Stimulated activated CD4-positive, alpha-beta T cell treated with anti-CD3 and anti-CD28 coated beads, Interleukin-1b, Interleukin-23, amount 100 ng/mL, for 4 hours (primary cell): Measurements from ENCODE around the gene SPAG16.
"Not testable (repeated sequence)": the region's sequence is repeated elsewhere in the genome, so short reads cannot be mapped to it uniquely, and the experiment has no call there.

ENCODE experiments used
- DNase-seq, 2 donors: peaks; one replicate each; pipeline ENCODE4 v3.0.0-alpha.2; 2020; ENCODE audit warnings: low read depth in 2 of 2

The SPAG16 gene

DNA sequence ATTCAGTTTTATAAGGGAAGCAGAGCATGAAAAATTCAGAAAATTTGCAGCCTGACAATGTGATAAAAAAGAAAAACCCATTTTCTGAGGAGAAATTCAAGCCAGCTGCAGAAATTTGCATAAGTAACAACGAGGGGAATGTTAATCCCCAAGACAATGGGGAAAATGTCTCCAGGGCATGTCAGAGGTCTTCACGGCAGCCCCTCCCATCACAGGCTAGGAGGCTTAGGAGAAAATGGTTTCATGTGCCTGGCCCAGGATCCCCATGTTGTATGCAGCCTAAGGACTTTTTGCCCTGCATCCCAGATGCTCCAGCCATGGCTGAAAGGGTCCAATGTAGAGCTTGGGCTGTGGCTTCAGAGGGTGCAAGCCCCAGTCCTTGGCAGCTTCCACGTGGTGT, 714.7 kb downstream of the SPAG16 start:
- DNase-seq, result not testable (repeated sequence)

DNA sequence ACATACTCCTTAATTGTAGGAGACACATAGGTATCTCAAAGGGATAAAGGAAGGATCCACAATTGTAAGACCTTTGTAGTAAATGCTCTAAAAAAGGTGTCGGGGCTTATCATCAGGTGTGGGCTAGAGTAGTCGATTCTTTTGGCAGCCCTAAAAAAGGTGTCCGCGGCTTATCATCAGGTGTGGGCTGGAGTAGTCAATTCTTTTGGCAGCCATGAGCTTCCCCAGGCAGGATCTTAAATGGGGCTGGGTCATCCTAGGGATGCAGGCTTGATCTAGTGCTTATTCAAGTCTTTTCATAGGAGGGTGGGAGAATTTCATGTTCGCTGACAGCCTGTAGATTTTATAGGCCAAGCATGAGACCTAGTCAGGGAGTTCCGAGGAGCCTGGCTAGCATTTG, 720.2 kb downstream of the SPAG16 start:
- DNase-seq, result no peak

DNA sequence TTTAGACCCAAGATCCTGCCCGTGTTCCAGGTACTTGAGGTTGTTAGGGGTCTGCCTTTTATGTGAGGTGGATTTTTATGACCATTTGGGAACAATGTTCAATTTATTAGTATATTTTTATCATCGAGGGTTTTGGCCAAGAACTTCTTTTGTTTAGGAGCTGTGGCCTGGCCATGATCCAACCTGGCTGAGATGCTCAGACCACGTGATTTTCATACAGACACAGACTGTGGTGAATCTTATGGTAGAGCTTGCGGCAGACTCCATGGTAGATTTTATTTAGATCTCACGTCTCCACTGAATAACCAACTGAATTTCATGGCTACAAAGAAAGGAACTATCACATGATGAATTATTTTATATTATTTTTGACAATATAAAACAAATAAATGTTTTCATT, 721.1 kb downstream of the SPAG16 start:
- DNase-seq, result no peak

DNA sequence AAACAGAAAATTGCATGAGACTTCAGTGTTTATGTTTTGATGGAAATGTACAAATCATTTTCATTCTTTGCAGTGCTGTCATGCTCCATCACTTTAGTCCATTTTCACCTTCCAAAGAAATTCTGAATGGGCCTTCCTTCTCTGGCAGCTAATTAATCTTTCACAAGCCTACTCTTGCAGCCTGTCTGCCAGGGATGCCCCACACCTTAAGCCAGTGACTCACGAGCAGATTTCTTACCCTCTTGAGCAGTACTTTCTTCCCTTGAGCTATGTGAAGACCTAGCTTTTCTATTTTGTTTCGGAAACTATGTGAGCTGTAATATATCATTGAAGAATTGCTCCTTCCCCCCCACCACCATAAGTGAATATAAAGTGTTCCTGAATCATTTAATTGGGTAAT, 722.3 kb downstream of the SPAG16 start:
- DNase-seq, result no peak

DNA sequence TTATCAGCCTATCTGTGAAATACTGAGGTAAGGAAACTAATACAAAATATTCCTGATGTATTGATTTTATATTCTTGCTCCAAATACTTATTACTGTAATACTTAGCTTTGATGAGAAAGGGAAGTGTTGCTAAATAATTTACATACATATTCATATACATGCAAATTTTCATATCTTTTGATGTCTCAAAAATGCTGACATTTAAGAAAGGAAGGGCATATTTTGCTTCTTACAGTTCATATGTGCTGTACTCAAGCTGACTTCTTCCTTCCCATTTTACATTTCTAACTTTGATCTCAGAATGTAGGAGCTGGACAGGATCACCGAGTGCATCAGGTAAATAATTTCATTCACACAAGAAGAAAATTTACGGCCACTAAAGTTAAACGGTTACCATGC, 727.4 kb downstream of the SPAG16 start:
- no peak for DNase-seq

DNA sequence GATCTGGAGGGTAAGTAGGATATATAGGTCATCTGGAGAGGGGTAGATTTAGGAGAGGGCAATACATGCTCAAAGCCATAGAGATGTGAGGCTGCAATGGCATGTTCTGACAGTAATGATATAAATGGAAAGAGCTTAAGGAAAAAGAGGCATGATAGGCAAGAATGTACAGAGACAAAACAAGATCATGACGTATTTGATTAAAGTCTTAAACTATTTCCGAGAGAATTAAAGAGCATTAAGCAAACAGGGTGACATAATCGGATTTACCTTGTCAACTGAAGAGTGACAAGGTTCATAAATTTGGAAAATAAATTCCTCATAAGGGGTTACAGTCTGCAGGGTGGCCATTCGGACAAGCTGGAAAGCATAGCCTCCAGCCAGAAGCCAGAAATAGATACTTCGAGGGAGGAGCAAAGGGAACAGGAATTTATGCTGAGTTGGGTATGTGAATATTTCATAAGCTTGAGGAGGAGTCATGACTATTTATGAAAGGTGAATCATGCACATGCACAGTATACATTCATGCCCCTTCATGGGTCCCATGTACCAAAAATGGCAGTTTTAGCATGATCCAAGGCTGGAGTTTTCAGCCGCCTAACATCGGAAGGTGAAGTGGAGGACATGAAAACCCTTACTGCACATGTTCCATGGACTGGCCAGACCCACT, 730.4 kb downstream of the SPAG16 start:
- DNase-seq, result no peak

DNA sequence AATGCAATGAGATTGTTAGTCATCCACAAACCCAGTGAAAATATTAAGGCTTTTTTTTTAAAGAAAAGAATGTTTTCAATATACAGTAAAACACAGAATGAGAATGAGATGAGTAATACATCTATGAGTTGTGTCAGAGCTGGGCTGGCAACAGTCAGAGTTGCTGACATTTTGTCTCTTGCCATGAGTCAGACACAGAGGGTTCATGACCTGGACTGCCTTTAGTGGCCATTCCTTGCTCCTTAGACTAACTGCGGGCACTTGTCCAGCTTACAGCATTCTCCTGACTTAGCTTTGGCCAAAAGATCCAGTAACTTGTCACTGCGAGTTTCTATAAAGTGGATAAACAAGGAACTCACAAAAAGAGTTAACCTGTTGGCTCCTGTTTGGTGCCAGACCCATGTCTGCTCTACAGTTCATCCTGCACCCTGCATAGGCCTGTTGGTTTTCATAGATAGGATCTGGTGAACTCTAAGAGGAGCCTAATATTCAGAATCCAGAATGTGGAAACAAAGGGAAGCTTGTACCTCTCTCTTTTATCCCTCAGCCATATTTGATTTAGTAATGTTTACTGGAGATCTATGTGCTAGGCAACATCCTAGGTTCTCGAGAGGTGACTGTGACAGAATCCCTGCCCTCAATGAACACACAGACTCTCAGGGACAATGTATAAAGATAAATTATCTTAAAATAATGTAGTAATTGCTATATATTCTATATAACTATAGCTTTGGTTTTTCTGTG, 735.1 kb downstream of the SPAG16 start:
- DNase-seq, result no peak

DNA sequence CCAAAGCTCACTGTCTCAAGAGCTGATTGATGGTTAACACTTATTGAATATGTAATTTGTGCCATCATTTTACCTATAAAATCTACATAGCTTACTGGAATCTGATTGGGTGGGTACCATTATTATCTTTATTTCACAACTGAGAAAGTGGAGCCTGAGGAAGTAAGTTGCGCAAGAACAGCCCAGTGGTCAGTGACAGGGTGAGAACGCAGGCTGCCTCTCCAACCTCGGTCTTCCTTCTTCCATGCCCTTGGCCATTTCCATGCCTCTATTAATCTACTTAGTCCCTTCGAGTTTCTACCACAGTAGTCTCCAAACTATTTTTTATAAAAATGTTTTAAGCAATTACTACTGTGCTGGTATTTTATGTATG, 735.7 kb downstream of the SPAG16 start:
- DNase-seq, result no peak

DNA sequence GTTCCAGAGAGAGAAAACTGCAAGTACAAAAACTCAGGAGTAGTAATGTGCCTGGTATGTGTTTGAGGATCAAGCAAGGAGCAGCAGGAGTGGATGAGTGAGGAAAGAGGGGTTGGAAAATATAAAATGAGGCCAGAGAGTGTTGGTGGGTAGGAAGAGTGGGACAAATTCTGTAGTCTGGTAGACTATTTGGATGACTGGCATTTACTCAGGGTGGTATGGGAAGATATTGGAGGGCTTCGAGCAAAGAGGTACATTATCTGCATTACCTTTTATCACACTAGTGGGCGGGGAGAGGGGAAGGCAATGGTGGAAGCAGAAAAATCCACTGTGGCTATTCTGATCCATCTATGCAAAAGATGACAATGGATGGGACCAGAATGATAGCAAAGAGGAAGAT, 744.9 kb downstream of the SPAG16 start:
- DNase-seq, result no peak

DNA sequence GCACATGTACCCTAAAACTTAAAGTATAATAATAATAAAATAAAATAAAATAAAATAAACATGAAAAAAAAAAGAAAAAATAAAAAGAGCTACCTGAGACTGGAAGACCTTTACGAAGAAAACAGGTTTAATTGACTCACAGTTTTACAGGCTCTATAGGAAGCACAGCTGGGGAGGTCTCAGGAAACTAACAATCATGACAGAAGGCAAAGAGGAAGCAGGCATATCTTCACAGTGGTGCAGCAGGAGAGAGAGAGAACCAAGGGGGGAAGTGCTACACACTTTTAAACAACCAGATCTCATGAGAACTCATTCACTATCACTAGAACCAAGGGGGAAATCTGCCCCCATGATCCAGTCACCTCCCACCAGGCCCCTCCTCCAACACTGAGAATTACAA, 747.3 kb downstream of the SPAG16 start:
- no peak for DNase-seq

DNA sequence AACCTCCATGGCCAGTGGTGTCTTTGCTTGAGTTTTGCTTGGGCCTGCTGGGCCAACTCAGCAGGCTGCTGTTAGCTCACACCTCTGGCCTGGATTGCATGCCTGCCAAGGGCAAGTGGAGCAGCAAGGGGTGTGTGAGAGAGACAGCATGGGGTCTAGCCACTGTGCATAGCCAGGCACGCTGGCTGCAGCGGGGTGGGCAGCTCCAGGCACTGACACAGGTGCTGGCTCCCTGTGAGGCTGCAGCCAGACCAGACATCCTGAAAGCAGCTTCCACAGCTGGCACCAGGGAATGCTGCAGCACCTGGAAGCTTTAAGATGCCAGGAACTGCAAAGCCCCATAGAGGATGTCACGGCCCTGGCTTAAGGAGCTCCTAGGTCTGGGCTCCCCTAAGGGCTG, 750.2 kb downstream of the SPAG16 start:
- no peak for DNase-seq

DNA sequence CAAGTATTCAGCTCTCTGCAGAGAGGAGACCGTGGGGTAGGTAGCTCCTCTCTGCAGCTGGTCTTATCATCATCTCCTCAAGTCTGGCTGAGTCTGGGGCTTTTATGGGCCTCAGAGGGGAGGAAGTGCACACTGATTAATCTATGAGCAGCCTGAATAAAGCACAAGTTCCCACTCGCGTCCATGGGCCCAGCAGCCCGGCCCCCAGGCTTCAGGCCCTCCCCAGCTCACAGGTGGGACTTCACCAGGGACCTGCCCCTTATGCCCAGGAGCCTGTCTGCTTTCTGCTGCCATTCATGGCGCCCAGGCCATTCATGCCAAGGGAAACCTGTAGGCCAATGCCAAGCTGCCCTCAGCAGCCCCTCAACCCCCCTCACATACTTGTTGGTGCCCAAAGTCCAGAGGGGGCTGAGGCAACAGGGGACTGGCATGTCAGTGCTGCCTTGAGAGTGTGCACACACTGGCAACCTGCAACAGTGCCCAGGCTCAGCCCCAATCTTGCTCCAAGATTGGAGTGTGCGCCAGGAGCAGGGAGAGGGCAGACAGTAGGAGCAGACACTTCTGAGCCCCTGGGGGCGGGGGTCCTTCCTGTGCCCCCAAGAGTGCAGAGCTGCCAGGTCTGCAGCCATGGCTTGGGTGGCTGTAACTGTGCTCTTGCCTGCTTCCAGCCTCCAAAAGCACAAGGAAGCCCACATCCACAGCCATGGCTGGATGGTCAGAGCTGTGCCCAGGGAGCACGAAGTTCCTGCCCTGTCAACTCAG, 751.0 kb downstream of the SPAG16 start:
- no peak for DNase-seq

DNA sequence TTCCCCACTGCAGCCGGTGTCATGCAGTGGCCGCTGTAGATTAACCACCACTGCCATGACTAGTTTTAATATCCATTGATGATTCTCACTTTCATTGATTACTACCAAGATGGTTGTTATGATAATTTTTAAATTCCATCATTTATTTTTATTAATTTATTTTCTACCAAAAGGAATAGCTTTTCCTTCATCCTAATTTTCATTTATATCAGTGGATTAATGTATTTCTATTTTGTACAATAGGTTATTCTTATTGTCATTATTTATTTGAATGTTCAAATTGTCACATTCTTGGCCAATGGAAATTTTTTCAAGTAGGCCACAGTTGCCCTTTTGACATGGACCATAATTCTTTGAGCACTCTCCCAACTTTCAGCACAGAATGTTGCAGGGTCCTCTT, 751.7 kb downstream of the SPAG16 start:
- no peak for DNase-seq

DNA sequence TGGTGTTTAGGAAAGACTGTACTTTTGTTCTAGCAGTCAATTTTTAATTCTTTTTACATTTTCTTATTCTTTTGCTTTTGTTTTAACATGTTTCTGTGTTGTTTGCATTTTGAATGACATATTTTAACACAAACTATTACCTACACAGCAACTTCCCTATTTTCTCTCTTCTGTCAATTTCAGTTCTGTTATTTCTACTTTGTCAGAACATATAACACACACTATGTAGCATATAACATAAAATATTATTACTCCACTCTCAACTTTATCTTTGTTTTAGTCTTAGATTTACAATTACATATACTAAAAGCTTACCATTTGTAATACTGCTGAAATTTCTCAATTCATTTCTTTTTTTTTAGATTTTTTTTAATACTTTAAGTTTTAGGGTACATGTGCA, 753.9 kb downstream of the SPAG16 start:
- no peak for DNase-seq

DNA sequence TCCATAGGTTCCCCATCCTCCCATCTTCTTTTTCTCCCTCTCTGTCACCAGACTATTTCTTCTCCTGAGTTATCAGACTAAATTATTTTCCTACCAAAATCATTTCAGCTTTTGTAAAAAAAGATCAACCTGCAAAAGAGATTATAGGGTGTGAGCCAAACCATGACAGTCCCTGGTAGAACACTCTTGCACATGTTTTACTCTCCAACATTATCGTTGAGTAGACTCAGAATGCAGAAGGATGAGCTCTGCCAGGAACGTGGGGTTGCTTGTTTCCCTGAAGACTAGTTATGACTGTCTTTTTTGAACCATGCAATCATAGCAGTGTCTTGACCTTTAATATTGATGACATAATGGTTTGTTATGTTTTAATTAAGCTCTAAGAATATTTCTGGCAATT, 766.5 kb downstream of the SPAG16 start:
- DNase-seq, result no peak

DNA sequence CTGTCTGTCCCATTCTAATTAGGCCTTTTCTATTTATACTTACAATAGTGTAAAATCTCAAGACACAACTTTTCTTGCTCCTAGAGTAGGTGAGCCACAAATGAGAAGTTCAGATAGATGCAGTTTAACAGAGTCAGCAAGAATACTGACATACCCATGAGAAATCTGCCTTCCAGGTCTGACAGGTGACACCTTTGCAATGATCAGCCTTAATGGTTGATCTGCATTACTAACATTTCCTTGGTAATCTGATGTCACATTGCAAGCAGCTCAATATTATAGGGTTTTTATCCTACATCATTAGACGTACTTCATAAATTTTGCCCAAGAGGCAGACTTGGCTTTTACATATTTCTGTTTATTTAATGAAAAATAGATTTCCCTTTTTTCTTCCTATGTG, 767.3 kb downstream of the SPAG16 start:
- no peak for DNase-seq

DNA sequence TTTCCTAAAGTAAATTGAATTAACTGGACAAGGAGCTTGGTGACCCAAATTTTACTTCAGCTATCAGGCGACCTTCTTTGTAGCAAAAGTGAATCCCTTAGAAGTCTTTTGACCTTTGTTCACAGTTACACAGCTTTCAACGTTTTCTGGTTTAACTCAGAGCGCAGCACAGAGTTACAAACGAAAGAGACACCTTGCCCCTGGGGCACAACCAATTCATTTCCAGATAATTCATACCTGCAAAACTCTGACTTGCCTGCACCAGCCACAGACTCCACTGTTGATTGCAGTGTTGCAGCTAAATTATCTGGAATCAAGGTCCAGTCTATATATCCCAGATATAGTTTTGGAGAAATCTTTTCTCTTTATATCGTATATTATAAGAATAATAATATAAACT, 768.0 kb downstream of the SPAG16 start:
- no peak for DNase-seq

DNA sequence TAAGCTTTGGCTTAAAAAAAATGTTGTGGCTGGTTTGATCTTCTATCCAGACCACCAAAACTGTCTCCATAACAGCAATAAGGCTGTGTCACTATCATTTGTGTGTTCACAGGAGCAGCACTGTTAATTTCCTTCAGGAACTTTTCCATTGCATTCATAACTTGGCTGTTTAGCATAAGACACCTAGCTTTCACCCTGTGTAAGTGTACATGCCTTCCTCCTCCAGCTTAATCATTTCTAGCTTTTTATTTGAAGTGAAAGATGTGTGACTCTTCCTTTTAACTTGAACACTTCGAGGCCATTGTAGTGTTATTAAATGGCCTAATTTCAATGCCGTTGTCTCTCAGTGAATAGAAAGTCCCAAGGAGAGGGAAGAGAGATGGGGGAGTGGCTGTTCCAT, 773.7 kb downstream of the SPAG16 start:
- no peak for DNase-seq

DNA sequence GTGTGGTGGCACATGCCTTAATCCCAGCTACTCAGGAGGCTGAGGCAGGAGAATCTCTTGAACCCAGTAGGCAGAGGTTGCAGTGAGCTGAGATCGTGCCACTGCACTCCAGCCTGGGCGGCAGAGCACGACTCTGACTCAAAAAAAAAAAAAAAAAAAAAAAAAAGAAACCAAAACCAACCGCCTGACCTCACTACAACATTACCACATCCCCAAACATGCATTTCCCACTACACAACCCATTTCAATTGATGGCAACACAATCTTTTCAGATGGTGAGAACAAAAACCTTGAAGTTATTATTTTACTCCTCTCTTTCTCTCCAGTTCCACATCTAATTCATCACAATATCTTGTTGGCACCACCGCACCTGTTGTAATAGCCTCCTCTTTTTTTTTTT, 778.0 kb downstream of the SPAG16 start:
- not testable (repeated sequence) for DNase-seq

DNA sequence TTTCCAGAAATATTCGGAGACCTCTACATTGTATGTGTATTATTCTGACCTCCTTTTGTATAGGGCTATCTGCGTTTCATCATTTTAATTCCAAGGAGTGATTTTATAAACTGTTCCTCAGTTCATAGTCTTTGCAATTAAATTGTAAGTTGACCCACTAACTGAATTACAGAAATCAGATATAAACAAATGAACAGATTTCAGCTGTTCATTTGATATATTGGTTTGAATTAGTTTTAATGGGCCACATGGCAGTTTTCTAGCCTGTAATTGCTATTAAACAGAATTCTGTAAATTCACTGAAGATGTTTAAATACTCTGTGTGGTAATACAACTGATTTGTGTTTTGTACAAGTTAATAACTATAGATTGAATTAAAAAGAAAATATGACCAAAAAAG, 780.2 kb downstream of the SPAG16 start:
- no peak for DNase-seq

DNA sequence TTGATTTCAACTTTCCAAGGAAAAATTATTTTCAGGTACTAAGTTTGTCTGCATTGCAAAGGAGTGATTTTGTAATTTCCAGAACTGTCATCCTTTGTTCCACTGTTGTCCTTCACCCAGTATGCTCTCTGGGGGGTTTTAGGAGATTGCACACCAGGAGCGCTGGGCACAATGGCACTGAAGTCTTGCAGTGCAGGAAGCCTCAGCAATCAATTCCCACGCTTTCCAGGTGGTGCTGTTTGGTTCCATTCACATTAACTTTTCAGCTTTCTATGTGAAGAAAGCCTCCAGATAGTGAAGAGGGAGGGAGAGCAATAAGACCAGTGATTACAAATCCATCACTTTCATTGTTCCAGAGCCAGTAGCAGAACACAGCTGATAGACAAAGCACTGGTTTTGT, 782.6 kb downstream of the SPAG16 start:
- DNase-seq, result no peak

DNA sequence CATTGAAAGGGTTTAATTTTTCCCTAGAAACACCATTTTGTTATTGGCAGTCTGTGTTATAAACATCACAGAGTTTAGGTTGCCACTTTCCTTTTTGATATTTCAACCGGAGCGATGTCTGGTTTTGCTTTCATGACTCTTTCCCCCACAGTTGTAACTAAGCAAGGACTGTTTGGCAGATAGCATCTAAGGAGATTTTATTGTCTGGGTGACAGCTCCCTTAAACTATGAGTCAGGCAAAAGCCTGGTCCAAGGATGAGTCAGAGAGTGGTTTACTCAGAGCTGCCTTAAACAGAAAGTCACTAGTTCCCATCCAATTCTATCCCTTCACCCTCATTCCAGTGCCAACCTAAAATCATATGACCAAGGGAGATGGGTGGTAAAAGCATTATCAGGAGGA, 785.0 kb downstream of the SPAG16 start:
- DNase-seq, result no peak

DNA sequence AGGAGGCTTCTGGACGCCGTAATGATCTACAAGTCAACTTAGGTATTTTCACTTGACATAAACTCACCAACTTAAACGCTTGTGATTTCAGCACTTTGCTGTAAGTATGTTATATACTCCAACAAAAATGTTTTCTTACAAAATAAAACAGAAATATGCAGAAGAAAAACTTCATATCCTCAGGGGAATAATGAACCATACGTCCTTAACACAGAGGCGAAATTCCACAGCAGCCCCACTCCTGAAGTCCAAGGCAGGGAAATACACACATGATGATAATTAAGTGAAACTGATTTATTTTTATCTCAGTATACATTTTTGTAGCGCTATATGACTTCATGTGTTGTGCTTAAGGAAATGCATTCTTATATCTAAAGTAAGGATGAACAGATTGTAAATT, 791.2 kb downstream of the SPAG16 start:
- no peak for DNase-seq
